ENCODE measurements around the gene NFATC2. TPM values are rescaled to one million over a fixed set of nuclear protein-coding genes. Genes with fewer than 3 reads are reported as not detected.
A peak's percentile ranks its signal among the peaks of the same experiment; 100 is the strongest.

NFATC2 gene
- total and polyA plus RNA-seq, 2 of the 8 experiments (the other 6 are each of a cell fraction or from before 2014, with no cell fraction given) = 0.27 to 0.91 TPM

DNA sequence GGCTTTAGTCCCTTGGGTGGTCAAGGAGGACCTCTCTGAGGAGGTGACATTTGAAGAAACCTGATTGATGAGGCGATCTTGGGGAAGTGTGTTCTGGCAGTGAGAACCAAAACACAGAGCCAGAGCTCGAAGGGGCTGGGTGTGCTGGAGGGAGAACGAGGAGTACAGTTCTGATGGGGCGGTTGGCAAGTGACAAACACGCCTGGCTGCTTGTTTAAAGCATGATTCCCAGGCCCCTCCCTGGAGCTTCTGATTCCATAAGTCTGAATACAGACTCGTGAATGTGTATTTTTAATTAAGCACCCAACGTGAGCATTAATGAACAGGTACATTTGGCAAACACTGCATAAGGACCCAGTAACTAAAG is 886 bp upstream of the NFATC2 start:
- Histone ChIP-seq H3K14ac (ENCODE audit: insufficient read length) (no peak overlapping the region), H3K27me3 (replicated peaks in 1 of 4; ENCODE audit: control insufficient read depth in 3 of 4, extremely low read depth in 1 of 4, insufficient read depth in 3 of 4, low read length in 3 of 4) (peaks cover 8 to 30% (median 25%) of the 10 kb centered on the region in 4 experiments), H2BK5ac (ENCODE audit: low read depth, low read length) (no peak overlapping the region), H3K79me1 (ENCODE audit: low read depth, low read length) (no peaks in the 10 kb centered on the region), H3K56ac (replicated peaks; ENCODE audit: insufficient read length, low read depth, low read length) (no peak overlapping the region), H4K8ac (ENCODE audit: extremely low read depth, insufficient read depth, low read length) (no peak overlapping the region), H3K9ac (replicated peaks in 1 of 4; ENCODE audit: extremely low read depth in 1 of 4, low read depth in 3 of 4, low read length in 3 of 4) (no peak overlapping the region), H3K4me1 (replicated peaks in 1 of 4; ENCODE audit: control insufficient read depth in 3 of 4, insufficient read depth in 4 of 4, low read length in 3 of 4) (peaks cover 0 to 10% (median 4%) of the 10 kb centered on the region in 4 experiments; a peak in 4 of 7 replicates), H4K5ac (ENCODE audit: insufficient read length, low read depth, low read length) (no peak overlapping the region), H2AK5ac (ENCODE audit: low read depth, low read length) (no peak overlapping the region), H3K4ac (replicated peaks; ENCODE audit: insufficient read length, low read depth, low read length) (no peak overlapping the region), H3K27ac (ENCODE audit: low read depth, low read length) (no peak overlapping the region), H3K36me3 (ENCODE audit: control insufficient read depth in 2 of 4, insufficient read depth in 4 of 4, low read length in 3 of 4) (no peaks in the 10 kb centered on the region), H2BK15ac (ENCODE audit: low read length) (no peak overlapping the region), H4K20me1 (replicated peaks in 1 of 2; ENCODE audit: control insufficient read depth in 1 of 2, insufficient read depth in 2 of 2, low read length in 2 of 2) (no peaks in the 10 kb centered on the region), H3K18ac (ENCODE audit: extremely low read depth, low read length) (no peak overlapping the region), H3K23ac (ENCODE audit: insufficient read length) (no peak overlapping the region), H3K4me3 (ENCODE audit: extremely low read depth in 1 of 4, insufficient read depth in 2 of 4, low read depth in 3 of 4, low read length in 4 of 4) (peak overlapping the region in 1 of 4 experiments; percentile 67; a peak in 3 of 8 replicates), H3K79me2 (ENCODE audit: control insufficient read depth in 1 of 2, insufficient read depth in 2 of 2, low read length in 2 of 2) (no peaks in the 10 kb centered on the region), H2AFZ (ENCODE audit: low read length) (no peak overlapping the region), H3K9me3 (ENCODE audit: insufficient read depth in 2 of 2, low read depth in 1 of 2, low read length in 1 of 2) (no peaks in the 10 kb centered on the region), H3K23me2 (ENCODE audit: low read depth, low read length) (peaks cover 6% of the 10 kb centered on the region; the same call in 1 of the 2 replicates), H2BK12ac (ENCODE audit: low read depth, low read length) (no peak overlapping the region), H2BK20ac (ENCODE audit: low read length) (no peak overlapping the region), H2BK120ac (replicated peaks; ENCODE audit: low read depth, low read length) (no peak overlapping the region), H4K91ac (replicated peaks; ENCODE audit: insufficient read length, low read length) (no peak overlapping the region), H3K4me2 (ENCODE audit: insufficient read depth in 1 of 2, low read depth in 2 of 2, low read length in 2 of 2) (peak overlapping the region; percentile 50 to 87; a peak in 1 of 4 replicates)
- CTCF ChIA-PET (ENCODE audit: partially characterized antibody) = interaction anchor here (0.6 to 2.4 kb wide), 12 partner anchors 10 to 159 kb away, joined by 3 to 11 read pairs (median 4); no protein-coding TSS in a partner anchor
- DNase-seq (ENCODE audit: low read depth in 1 of 2, low spot score in 2 of 2) (no peak), FAIRE-seq (no peak)
- TF ChIP-seq SRF (IDR thresholded peaks at IDR 0.05; ENCODE audit: low read depth, low read length) (no peak), TAF1 (IDR thresholded peaks at IDR 0.05; ENCODE audit: low read depth, low read length) (no peak), EGR1 (IDR thresholded peaks at IDR 0.05; ENCODE audit: borderline replicate concordance, low read depth, low read length) (no peak), KDM1A (IDR thresholded peaks at IDR 0.05; ENCODE audit: borderline replicate concordance, low read length) (no peak)
- WGBS, 2 experiments (ENCODE audit: extremely low coverage in 1 of 2, insufficient coverage in 1 of 2, insufficient read length in 1 of 2, insufficient replicate concordance in 2 of 2, low coverage in 1 of 2, low lambda C conversion rate in 2 of 2, missing lambda C conversion rate in 1 of 2) = 77% methylated on average over 7 of the region's 7 CpGs; no CpG with 5 or more reads in 1 of the 2 experiments
- POLR2A ChIA-PET (ENCODE audit: partially characterized antibody) = no interaction called here
